ENCODE measurements around the gene EVA1C.

Gene EVA1C

GRCh38 chr21:32391755-32392154 is 20.8 kb upstream of the EVA1C start:
- no peak for DNase-seq

GRCh38 chr21:32392299-32392879 is 20.1 kb upstream of the EVA1C start:
- DNase-seq, result no peak

- peak; percentile 89 for DNase-seq
Measured at GRCh38 chr21:32392880-32393676, 19.4 kb upstream of the EVA1C start, which contains the start of gene URB1. Gene URB1, minus strand, starts transcription at chr21:32393012. Its CDS starts 102 bp downstream, at chr21:32392910.

GRCh38 chr21:32393677-32394001 is 18.9 kb upstream of the EVA1C start:
- DNase-seq, result no peak

DNA sequence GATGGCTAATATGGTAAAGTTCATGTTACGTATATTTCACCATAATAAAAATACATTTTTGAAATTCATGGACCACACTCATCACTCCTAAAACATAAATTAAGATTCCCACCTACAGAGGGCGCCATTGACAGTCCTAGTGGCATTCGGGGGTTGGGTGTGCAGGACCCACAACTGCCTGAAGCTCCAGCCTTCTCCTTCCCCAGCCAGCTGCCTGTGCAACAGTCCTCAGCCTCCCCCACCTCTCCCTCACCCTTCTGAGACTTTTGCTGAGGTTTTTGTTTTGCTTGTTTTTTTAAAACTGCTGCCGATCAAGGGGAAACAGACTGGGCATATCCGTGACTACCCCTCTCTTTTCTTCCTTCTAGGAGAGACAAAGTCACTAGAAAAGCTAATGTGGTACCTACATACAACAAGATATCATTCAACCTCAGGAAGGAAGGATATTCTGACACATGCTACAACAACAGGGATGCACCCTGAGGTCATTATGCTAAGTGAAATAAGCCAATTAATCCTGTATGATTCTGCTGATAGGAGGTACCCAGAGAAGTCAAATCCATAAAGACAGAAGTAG is 9.2 kb upstream of the EVA1C start:
- DNase-seq, result no peak

DNA sequence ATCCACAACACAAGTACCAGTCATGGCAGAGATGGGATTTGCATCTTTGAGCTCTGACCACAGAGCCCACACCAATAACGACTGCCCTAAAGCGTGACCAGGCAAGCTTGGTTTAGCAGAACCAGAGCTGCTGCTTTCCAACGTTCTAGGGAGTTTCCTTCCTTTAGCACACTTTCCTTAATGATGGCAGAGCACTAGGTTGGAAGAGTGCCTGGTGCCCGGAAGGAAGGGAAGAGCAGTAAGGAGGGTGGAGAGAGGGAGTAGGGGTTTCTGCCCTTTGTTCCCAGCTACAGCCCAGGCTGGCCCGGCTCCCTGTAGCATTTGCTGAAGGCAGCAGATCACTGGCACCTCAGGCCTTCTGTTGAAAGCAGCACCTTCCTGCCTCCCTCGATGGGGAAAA is 6.1 kb upstream of the EVA1C start:
- DNase-seq, result no peak

- no peak for DNase-seq
Measured at GRCh38 chr21:32410291-32410690, 2.2 kb upstream of the EVA1C start.

GRCh38 chr21:32410916-32411315 is 1.6 kb upstream of the EVA1C start:
- DNase-seq, result no peak

GRCh38 chr21:32411350-32412161 is 950 bp upstream of the EVA1C start:
- peak; percentile 38 for DNase-seq

DNA sequence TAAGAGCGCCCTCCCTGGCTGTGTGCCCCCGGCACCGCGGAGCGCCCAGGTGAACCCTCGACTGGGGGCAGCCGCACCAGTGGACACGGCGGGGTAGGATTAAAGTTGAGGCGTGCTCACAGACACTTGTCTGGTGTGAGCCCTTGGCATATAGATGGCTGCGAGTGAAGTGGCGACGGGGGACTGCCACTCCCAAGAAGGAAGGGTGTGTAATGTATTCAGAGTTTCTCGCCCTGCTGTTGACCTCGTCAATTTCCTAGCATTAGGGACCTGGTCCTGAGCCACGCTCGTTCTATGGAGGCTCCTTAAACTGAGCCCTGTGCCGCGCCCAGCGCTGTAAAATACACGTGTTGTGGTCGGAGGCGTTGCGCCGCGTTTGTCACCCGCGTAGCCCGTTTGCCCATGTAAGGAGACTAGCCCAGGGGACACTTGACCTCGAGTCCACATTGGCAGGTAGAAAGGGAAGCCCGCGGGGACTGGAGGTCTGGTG is 554 bp downstream of the EVA1C start:
- DNase-seq, result no peak

GRCh38 chr21:32413697-32414578 is 1.4 kb downstream of the EVA1C start:
- no peak for DNase-seq

GRCh38 chr21:32414579-32415358 is 2.3 kb downstream of the EVA1C start:
- DNase-seq, result no peak

DNA sequence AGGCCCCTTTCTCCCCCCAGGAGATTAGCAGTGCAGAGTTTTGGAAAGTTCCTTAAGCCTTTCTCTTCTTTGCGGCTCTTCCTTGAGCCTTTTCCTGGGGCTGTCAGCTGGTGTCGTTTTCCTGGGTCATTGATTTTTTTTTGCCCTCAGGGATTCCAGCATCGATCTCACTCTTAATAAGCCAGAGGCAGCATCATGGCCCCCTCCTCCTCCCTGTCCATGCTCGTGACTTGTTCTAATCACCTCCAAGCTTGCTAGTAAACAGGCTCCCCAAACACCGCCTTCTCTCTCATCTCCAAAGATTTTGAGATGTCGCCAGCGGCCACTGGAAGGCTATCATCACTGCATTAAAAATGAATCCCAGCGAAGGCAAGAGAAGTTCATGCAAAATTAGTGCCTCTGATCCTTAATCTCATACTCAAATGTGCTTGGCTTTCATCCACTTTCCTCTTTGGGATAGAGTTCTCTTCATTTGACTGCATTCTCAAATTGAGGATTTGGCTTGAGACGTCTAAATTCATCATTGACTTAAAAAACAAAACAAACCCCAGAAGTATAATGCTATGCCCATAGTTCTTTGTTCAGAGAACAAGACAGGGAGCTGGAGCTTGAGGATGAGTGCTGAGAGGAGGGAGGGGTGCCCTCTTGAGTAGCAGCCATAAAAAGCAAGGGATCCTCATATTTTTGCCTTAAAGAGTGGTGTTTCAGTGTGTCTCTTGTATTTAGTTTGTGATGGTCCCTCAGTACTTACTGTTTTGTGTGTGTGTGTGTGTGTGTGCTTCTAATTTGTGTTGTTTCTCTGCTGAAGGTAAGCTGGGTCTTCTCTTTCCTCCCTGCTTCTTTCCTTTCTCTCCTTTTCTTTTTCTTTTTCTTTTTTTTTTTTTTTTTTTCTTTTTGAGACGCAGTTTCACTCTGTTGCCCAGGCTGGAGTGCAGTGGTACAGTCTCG is 3.2 kb downstream of the EVA1C start:
- DNase-seq, result no peak

DNA sequence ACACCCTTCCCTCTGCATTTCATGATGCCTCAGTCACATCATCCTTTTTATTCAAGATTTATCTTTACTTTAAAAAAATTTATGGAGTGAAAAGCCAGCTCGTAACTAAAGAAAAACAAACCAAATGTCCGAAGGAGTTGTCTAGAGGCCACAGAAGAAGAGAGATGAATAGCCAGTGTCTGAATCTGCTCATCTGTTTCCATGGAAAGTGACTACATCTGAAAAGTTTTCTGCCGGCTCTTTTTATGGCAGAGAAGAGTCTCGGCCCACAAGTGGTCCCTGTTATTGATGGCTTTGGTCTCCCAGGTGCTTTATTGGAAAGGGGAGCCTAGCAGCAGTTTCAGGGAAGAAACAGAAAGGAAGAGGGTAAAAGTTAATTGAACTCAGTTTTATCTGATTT is 5.6 kb downstream of the EVA1C start:
- no peak for DNase-seq

- no peak for DNase-seq
Measured at GRCh38 chr21:32422064-32422463, 9.6 kb downstream of the EVA1C start.

GRCh38 chr21:32423320-32424190 is 11.0 kb downstream of the EVA1C start:
- no peak for DNase-seq

GRCh38 chr21:32424191-32424535 is 11.7 kb downstream of the EVA1C start:
- no peak for DNase-seq

GRCh38 chr21:32424674-32425073 is 12.2 kb downstream of the EVA1C start:
- no peak for DNase-seq

DNA sequence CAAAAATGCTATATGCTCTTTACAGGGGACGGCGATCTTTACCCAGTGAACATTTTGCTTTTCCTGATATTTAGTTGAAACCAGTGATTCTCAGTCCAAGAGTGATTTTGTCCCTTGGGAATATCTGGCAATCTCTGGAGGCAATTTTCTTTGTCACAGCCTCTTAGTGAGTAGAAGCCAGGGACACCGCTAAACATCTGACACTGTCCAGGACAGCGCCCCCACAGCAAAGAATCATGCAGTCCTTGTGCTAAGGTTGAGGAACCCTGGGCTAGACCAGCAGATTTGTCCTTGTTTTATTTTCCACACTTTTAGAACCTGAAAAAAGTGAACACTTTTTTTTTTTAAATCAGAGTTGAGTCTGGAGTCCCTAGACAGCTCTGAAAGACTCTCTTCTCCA is 13.1 kb downstream of the EVA1C start:
- no peak for DNase-seq
